Neural cell (in vitro differentiated cells): Measurements from ENCODE around the gene ZNF25.

ENCODE experiments used
- EP300 ChIP-seq: fragments of 450-650 bp; conservative IDR thresholded peaks from 2 replicates; pipeline ENCODE4 v1.6.1; 2014; ENCODE audit warnings: antibody characterized with exemption, mild to moderate bottlenecking, moderate library complexity; ENCODE audit not compliant: poor library complexity, severe bottlenecking
- RAD21 ChIP-seq: fragments of 450-650 bp; conservative IDR thresholded peaks from 2 replicates; pipeline ENCODE4 v1.6.1; 2014; ENCODE audit warnings: antibody characterized with exemption, mild to moderate bottlenecking, moderate library complexity
- TF ChIP-seq, protein P1 (sequence below): fragments of 450-650 bp; IDR thresholded peaks from 2 replicates; pipeline ENCODE4 v1.5.1; 2014; ENCODE audit warnings: antibody characterized with exemption, mild to moderate bottlenecking, moderate library complexity; ENCODE audit not compliant: poor library complexity, severe bottlenecking

GRCh38 chr10:37948210-37948609 lies 28.2 kb downstream of the ZNF25 start:
- TF ChIP-seq, protein P1, sequence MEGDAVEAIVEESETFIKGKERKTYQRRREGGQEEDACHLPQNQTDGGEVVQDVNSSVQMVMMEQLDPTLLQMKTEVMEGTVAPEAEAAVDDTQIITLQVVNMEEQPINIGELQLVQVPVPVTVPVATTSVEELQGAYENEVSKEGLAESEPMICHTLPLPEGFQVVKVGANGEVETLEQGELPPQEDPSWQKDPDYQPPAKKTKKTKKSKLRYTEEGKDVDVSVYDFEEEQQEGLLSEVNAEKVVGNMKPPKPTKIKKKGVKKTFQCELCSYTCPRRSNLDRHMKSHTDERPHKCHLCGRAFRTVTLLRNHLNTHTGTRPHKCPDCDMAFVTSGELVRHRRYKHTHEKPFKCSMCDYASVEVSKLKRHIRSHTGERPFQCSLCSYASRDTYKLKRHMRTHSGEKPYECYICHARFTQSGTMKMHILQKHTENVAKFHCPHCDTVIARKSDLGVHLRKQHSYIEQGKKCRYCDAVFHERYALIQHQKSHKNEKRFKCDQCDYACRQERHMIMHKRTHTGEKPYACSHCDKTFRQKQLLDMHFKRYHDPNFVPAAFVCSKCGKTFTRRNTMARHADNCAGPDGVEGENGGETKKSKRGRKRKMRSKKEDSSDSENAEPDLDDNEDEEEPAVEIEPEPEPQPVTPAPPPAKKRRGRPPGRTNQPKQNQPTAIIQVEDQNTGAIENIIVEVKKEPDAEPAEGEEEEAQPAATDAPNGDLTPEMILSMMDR, result no peak
- TF ChIP-seq RAD21 (no peak), EP300 (no peak)
